GM20000 (cell line): ENCODE results near the gene EIF2S3B.
"Not testable (repeated sequence)": the region's sequence is repeated elsewhere in the genome, so short reads cannot be mapped to it uniquely, and the experiment has no call there.

ENCODE experiments used
- DNase-seq: peaks from one replicate; pipeline ENCODE4 v3.0.0; 2012; ENCODE audit warnings: low spot score
- CTCF ChIP-seq: IDR thresholded peaks from 2 replicates; pipeline ENCODE4 v1.5.1; 2012; ENCODE audit warnings: mild to moderate bottlenecking, control low read depth; ENCODE audit errors: extremely low read depth, missing control alignments

Gene EIF2S3B

DNA sequence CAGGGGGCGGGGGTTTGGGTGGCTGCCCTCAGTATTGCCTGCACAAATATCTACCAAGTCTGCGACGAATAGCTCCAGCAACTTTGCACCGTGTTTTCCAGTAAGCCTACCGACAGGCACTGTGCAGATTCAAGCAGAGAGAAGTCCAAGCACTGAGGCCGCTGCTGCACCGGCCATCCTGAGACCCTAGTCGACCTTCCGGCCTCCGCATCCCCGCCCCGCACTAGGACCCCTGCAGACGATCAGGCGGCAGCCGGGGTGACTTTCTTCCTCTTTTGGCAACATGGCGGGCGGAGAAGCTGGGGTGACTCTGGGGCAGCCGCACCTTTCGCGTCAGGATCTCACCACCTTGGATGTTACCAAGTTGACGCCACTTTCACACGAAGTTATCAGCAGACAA, at the start of gene EIF2S3B:
Gene EIF2S3B, plus strand, starts transcription at position 271 of the 400 bp plus-strand sequence. Its CDS starts 13 bp downstream, at position 284.
- TF ChIP-seq CTCF = no peak
- DNase-seq = no peak

DNA sequence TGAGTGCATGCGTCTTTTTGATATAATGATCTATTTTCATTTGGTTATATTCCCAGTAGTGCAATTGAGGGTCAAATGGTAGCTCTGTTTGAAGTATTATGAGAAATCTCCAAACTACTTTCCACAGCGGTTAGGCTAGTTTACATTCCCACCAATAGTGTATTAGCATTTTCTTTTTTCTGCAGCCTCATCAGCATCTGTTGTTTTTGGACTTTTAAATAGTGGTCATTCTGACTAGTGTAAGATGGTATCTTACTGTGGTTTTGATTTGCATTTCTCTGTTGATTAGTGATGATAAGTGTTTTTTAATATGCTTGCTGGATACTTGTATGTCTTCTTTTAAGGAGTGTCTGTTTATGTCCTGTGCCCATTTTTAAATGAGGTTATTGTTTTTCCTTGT, 48.8 kb upstream of the EIF2S3B start:
- no peak for DNase-seq
- no peak for TF ChIP-seq CTCF

DNA sequence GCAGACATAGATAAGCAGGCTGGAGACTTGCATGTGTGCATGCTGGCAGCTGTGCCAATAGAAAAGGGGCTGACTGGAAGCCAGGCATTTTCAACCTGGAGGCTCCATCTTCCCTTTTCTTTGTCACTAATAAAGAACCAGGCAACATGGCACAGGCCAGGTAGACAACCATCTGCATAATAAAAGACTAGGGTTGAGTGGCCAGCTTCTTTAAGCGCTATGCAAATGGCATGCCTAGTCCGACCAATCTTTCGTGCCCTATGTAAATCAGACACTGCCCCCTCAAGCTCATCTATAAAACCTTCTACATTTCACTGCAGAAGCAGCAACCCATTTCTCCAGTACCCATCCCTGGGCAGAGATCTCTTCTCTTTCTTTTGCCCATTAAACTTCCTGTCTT, 47.9 kb upstream of the EIF2S3B start:
- no peak for DNase-seq
- no peak for TF ChIP-seq CTCF

- no peak for DNase-seq
- no peak for TF ChIP-seq CTCF
These were observed 39.4 kb upstream of the EIF2S3B start for GRCh38 chr12:10466311-10466710.

DNA sequence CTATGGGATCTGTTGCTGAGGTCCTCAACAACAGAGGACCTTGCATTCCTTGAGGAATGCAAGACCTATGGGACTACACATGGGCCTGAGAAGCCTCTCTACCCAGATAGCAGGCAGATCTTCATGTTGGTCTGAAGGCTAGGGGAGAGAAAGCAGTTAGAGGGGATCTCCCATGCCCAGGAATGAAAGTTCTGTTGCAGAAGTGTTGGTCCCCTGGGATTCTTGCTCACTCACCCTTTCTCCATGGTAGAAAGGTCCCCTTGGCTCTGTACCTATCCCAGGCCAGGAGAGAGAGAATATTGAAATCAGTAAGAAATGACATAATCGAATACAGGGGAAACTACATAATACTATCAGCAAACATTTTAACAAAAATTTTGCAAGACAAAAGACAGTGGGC, 36.0 kb upstream of the EIF2S3B start:
- DNase-seq = no peak
- no peak for TF ChIP-seq CTCF

DNA sequence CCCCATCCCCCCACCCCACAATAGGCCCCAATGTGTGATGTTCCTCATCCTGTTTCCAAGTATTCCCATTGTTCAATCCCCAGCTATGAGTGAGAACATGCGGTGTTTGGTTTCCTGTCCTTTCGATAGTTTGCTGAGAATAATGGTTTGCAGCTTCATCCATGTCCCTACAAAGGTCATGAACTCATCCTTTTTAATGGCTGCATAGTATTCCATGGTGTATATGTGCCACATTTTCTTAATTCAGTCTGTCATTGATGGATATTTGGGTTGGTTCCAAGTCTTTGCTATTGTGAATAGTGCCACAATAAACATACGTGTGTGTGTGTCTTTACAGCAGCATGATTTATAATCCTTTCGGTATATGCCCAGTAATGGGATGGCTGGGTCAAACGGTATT, 32.9 kb upstream of the EIF2S3B start:
- DNase-seq = not testable (repeated sequence)

- not testable (repeated sequence) for DNase-seq
These were observed 23.8 kb upstream of the EIF2S3B start for GRCh38 chr12:10481901-10482300.

- not testable (repeated sequence) for DNase-seq
These were observed 18.4 kb upstream of the EIF2S3B start for GRCh38 chr12:10487328-10487727.

DNA sequence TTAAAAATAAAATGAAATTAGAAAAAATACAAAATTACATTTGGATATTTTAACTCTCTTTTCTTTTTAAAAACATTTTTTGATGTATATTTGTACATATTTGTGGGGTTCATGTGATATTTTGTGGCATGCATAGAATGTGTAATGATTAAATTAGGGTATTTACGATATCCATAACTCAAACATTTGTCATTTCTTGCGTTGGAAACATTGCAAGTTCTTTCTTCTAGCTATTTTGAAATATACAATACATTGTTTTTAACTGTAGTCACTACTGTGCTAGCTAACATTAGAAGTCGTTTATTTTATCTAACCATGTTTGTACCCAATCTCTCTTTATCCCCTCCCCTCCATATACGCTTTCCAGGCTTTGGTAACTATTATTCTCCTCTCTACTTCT, 13.9 kb upstream of the EIF2S3B start:
- TF ChIP-seq CTCF = no peak

More for the DNA sequence above, 13.9 kb upstream of the EIF2S3B start:
- no peak for DNase-seq
